GM12873 (cell line): ENCODE results near the gene GPER1.

ENCODE experiments used
- CTCF ChIP-seq: IDR thresholded peaks from 2 replicates; pipeline ENCODE4 v1.5.1; 2012; ENCODE audit warnings: low read depth, mild to moderate bottlenecking, moderate library complexity, low read length, control low read depth; ENCODE audit not compliant: insufficient read depth; ENCODE audit errors: missing control alignments

GPER1 gene

DNA sequence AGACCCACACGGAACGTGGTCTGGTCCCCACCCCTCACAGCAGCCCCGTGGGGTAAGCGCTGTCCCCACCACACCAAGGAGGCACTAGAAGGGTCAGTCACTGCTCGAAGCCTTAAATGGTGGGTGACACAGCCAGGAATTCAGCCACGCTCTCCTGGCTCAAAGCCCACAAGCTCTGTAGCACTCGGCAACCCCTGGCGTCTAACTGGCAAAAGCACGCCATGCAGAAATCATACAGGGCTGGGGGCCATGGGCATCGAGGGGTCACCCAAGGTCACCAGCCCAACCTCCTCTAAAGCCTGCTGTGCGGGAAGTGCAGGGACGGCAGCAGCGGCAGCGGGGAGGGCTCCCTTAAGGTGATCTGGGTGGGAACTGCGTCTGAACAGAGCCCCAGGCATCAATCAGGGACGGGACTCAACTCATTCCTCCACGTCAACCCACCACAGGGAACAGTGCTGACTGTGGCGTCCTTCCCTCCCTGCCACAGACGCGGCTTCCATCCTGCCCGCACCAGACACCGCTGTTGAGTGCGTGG is 7.8 kb downstream of the GPER1 start:
- no peak for TF ChIP-seq CTCF

DNA sequence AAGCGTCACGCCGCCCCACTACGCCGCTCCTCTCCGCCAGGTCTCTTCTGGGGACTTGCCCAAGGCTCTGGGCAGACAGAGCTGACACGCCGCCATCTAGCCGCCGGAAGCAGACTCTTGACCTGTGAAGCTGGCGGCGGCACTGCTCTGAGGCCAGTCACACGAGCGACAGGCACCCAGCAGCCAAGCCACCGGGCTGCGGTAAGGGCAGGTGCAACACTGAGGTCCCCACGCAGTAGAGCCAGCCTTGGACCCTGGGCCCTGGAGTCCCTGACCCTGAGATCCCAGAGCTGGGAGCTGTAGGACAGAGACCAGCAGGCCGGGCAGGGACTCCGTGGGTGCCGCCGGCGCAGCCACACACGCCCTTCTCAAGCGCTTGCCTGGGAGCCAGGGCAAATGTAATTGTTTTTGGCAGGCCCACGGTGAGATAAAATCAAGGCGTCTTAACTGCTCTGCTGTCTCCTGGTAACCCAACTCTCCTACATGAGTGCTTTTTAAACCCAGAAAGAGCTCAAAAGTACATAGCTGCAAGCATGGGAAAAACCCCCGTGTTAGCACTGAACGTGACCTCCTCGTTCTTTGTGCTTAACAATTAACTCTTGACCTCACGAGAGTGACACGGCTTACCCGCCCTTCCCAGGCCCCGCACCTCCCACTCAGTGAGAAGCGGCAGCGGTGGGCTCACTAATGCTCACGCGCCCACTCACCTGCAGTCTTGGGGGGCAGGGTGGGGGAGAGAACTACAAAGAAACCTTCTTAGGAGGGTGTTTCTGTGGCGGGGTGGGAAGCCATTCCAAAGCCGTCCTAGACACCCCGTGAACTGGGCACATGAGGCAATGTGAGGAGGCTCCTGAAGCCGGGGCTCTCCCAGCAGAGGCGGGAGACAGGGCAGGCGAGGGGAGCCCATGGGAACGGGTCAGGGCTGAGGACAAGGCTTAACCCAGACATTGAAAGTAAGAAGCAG is 8.5 kb downstream of the GPER1 start:
- no peak for TF ChIP-seq CTCF

- no peak for TF ChIP-seq CTCF
Observed at GRCh38 chr7:1097120-1097504, 9.2 kb downstream of the GPER1 start.

- no peak for TF ChIP-seq CTCF
Observed at GRCh38 chr7:1098243-1099153, 10.6 kb downstream of the GPER1 start.

GRCh38 chr7:1099154-1099542 is 11.2 kb downstream of the GPER1 start:
- no peak for TF ChIP-seq CTCF

- TF ChIP-seq CTCF: no peak
Observed at GRCh38 chr7:1099637-1100036, 11.7 kb downstream of the GPER1 start.

GRCh38 chr7:1100386-1100785 is 12.5 kb downstream of the GPER1 start:
- no peak for TF ChIP-seq CTCF
